Left ventricle myocardium inferior (tissue), 1 donor: ENCODE results near the gene CELF2. TPM values are rescaled to one million over a fixed set of nuclear protein-coding genes. Genes with fewer than 3 reads are reported as not detected.
"Not testable (repeated sequence)": the region's sequence is repeated elsewhere in the genome, so short reads cannot be mapped to it uniquely, and the experiment has no call there.

ENCODE experiments used
- DNase-seq: peaks from one replicate; pipeline ENCODE4 v3.0.0-alpha.2; 2020
- H3K27ac ChIP-seq: fragments of 200-600 bp; replicated peaks from 2 replicates; pipeline ENCODE4 v1.8.0; 2021
- H3K27me3 ChIP-seq: fragments of 200-600 bp; 2 replicates; pipeline ENCODE4 v1.8.0; 2021; ENCODE audit warnings: low read depth
- H3K36me3 ChIP-seq: fragments of 200-600 bp; 2 replicates; pipeline ENCODE4 v1.8.0; 2021
- H3K4me1 ChIP-seq: fragments of 200-600 bp; 2 replicates; pipeline ENCODE4 v1.8.0; 2021
- H3K4me3 ChIP-seq: fragments of 200-600 bp; 2 replicates; pipeline ENCODE4 v1.8.0; 2021; ENCODE audit warnings: mild to moderate bottlenecking, moderate library complexity
- H3K9me3 ChIP-seq: fragments of 200-600 bp; replicated peaks from 2 replicates; pipeline ENCODE4 v1.8.0; 2021
- intact Hi-C: fragments of 100-400 bp; cut with micrococcal nuclease; formaldehyde crosslinking; loops from one replicate; pipeline ENCODE4 v1.11.0; 2022
- total RNA-seq: library from RNA; stranded (reverse); fragmentation: NEBNext Ultra II Directional; extraction: Animal tissue kit (Norgen Biotek cat#: 25700); gene quantifications from one replicate; pipeline ENCODE4 v1.2.1, GENCODE V29; 2021
- TF ChIP-seq, protein P1 (sequence below): fragments of 200-600 bp; IDR thresholded peaks from 2 replicates; pipeline ENCODE4 v1.8.0; 2021; ENCODE audit warnings: antibody characterized with exemption, mild to moderate bottlenecking, borderline replicate concordance
- donor health status: DM: no; HTN: yes; CAD: no; lungs with severe emphysema.

Gene CELF2
- total RNA-seq, 1 donor from 2014 or later: 74.9 TPM

DNA sequence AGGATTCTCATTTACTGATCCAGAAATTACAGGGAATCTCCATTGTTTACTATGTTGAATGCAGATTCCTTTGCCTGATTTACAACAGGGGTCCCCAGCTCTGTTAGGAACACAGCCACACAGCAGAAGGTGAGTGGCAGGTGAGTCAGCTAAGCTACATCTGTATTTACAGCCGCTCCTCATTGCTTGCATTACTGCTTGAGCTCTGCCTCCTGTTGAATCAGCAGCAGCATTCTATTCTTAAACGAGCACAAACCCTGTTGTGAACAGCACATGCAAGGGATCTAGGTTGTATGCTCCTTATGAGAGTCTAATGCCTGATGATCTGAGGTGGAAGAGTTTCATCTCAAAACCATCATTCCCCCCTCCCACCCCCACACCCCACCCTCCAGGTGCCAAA, 23.3 kb upstream of the CELF2 start:
- intact Hi-C loops: no loop called here
- Histone ChIP-seq H3K9me3 (peaks cover 5% of the 10 kb centered on the region), H3K36me3 (no peaks in the 10 kb centered on the region), H3K4me1 (peaks cover 6% of the 10 kb centered on the region), H3K27me3 (no peaks in the 10 kb centered on the region), H3K27ac (no peak overlapping the region), H3K4me3 (no peak overlapping the region)
- TF ChIP-seq, protein P1, sequence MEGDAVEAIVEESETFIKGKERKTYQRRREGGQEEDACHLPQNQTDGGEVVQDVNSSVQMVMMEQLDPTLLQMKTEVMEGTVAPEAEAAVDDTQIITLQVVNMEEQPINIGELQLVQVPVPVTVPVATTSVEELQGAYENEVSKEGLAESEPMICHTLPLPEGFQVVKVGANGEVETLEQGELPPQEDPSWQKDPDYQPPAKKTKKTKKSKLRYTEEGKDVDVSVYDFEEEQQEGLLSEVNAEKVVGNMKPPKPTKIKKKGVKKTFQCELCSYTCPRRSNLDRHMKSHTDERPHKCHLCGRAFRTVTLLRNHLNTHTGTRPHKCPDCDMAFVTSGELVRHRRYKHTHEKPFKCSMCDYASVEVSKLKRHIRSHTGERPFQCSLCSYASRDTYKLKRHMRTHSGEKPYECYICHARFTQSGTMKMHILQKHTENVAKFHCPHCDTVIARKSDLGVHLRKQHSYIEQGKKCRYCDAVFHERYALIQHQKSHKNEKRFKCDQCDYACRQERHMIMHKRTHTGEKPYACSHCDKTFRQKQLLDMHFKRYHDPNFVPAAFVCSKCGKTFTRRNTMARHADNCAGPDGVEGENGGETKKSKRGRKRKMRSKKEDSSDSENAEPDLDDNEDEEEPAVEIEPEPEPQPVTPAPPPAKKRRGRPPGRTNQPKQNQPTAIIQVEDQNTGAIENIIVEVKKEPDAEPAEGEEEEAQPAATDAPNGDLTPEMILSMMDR: no peak
- DNase-seq: no peak

DNA sequence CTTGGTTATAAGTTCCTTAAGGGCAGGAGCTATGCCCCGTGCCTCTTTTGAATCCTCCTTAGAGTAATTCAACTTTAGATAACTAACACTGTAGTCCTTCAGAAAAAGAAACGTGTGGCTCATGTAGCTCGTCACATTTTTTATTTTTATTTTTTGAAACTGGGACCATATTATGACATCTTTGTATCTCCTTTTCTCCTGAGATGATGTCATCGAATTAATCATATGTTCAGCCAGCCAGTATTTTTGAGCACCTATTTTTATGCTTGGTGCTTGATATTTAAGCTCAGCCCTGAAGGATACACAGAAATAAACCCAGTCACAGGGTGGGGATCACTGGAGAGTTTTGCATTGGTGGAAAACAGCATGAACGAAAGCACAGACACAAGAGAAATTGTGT, 22.6 kb upstream of the CELF2 start:
- intact Hi-C loops: no loop called here
- TF ChIP-seq, protein P1: no peak
- no peaks in the 10 kb centered on the region for H3K36me3 ChIP-seq
- H3K27me3 ChIP-seq: no peaks in the 10 kb centered on the region
- H3K9me3 ChIP-seq: peaks cover 5% of the 10 kb centered on the region
- H3K4me1 ChIP-seq: peaks cover 6% of the 10 kb centered on the region
- DNase-seq: no peak
- no peak overlapping the region for H3K27ac ChIP-seq
- H3K4me3 ChIP-seq: no peak overlapping the region

DNA sequence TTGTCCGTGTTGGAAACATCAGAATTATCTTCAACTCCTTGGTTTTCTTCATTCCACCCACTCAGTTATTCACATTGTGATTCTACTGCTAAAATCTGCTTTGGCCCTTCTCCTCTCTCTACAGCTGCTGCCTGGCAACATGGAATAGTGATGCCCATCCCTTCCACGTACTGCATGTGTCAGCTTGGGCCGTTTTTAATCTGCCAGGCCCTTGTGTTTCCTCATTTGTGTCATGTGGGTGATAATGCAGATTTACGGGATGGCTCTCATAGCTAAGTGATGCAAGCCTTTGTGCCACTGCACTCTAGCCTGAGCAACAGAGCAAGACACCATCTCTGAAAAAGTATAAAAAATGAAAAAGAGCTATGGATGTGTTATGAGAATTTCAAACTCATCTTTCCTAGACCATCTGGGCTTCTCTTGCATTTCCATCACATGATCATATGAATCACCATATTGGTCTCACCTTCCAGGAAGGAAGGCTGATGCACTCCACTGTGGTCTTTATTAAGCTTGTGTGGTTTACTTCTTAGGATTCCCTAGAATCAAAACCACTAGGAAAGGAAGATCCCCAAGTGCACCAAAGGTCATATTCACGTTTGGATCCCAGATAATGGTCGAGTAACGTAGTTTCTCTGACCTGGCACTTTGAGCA, 20.6 kb upstream of the CELF2 start:
- no peak for DNase-seq
- Histone ChIP-seq H3K36me3 (no peaks in the 10 kb centered on the region), H3K27ac (no peak overlapping the region), H3K4me1 (peaks cover 6% of the 10 kb centered on the region), H3K27me3 (no peaks in the 10 kb centered on the region), H3K4me3 (no peak overlapping the region), H3K9me3 (peaks cover 5% of the 10 kb centered on the region)
- TF ChIP-seq, protein P1: no peak
- intact Hi-C loops: no loop called here

DNA sequence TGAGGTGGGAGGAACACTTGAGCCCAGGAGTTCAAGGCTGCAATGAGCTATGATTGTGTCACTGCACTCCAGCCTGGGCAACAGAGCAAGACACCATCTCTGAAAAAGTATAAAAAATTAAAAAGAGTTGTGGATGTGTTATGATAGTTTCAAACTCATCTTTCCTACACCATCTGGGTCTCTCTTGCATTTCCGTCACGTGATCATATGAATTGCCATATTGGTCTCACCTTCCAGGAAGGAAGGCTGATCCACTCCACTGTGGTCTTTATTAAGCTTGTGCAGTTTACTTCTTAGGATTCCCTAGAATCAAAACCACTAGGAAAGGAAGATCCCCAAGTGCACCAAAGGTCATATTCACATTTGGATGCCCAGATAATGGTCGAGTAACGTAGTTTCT, 18.2 kb upstream of the CELF2 start:
- DNase-seq, H3K27me3 ChIP-seq, H3K27ac ChIP-seq, intact Hi-C loops, H3K4me3 ChIP-seq, H3K4me1 ChIP-seq, H3K9me3 ChIP-seq, H3K36me3 ChIP-seq: not testable (repeated sequence)

DNA sequence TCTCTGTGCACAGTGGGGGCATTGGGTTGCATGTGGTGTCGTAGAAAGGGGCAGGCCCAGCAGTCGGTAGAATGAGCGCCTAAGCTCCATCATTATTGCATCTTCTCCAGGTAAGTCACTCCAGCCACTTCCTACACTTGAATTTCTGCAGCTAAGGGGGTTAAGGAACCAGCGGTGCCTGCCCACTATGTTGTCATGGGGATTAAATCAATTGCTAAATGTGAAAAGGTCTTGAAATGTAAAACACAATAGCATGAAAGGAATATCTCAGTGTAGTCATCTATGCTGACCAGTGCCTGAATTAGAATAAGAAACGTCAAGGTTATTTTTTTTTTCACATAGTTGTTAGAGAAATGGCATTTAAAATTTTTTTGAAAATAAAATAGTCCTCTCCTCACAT, 15.2 kb upstream of the CELF2 start:
- H3K4me3 ChIP-seq: no peak overlapping the region
- no peaks in the 10 kb centered on the region for H3K36me3 ChIP-seq
- H3K27me3 ChIP-seq: no peaks in the 10 kb centered on the region
- H3K4me1 ChIP-seq: no peaks in the 10 kb centered on the region
- intact Hi-C loops: no loop called here
- no peak overlapping the region for H3K27ac ChIP-seq
- no peaks in the 10 kb centered on the region for H3K9me3 ChIP-seq
- DNase-seq: no peak
- TF ChIP-seq, protein P1: no peak

DNA sequence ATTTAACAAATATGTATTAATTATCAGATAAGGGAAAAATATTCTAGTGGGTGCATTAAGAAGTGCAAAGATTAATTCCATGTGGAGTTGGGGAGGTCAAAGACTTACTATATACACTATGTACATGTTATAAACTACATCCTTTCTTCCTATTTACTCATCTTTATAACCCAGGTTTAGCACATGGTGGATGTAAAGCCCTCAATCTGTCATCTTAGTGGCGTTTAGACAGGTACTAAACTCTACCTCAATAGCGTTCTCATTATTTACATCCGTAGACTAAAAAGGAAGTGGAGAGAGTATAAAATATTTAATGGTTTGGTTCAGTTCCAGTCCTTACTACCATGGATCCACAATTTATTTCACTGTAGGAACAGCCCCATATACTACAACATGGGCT, 14.8 kb upstream of the CELF2 start:
- no peak overlapping the region for H3K4me3 ChIP-seq
- intact Hi-C loops: no loop called here
- H3K27ac ChIP-seq: no peak overlapping the region
- no peak for DNase-seq
- TF ChIP-seq, protein P1: no peak
- no peaks in the 10 kb centered on the region for H3K36me3 ChIP-seq
- no peaks in the 10 kb centered on the region for H3K4me1 ChIP-seq
- H3K9me3 ChIP-seq: no peaks in the 10 kb centered on the region
- no peaks in the 10 kb centered on the region for H3K27me3 ChIP-seq
